HEK293T (cell line): Measurements from ENCODE around the gene CTAGE1.

ENCODE experiments used
- CTCF ChIA-PET: fragments of 350-600 bp; formaldehyde crosslinking; extraction: SDS; loops from one replicate; lab custom pipeline; 2021; ENCODE audit warnings: antibody characterized with exemption, inconsistent platforms; lab: Yijun Ruan, JAX
- POLR2A ChIA-PET: fragments of 350-600 bp; formaldehyde crosslinking; extraction: SDS; loops from one replicate; lab custom pipeline; 2020; ENCODE audit warnings: antibody characterized with exemption, inconsistent platforms; lab: Yijun Ruan, JAX
- DNase-seq: peaks from one replicate; pipeline ENCODE4 v3.0.0; 2012; ENCODE audit warnings: mixed read lengths; ENCODE audit errors: extremely low spot score
- ARNT ChIP-seq: fragments of 450-650 bp; IDR thresholded peaks from 2 replicates; pipeline ENCODE4 v1.6.1; 2017; ENCODE audit warnings: mild to moderate bottlenecking
- BHLHE40 ChIP-seq: fragments of 450-650 bp; IDR thresholded peaks from 2 replicates; pipeline ENCODE4 v1.6.1; 2016; ENCODE audit warnings: mild to moderate bottlenecking, moderate library complexity, borderline replicate concordance
- CTBP1 ChIP-seq: fragments of 450-650 bp; IDR thresholded peaks from 2 replicates; pipeline ENCODE4 v1.6.1; 2016; ENCODE audit warnings: borderline replicate concordance
- ELF4 ChIP-seq: fragments of 450-650 bp; IDR thresholded peaks from 2 replicates; pipeline ENCODE4 v1.6.1; 2017; ENCODE audit warnings: antibody characterized with exemption
- FOXA1 ChIP-seq: fragments of 450-650 bp; IDR thresholded peaks from 2 replicates; pipeline ENCODE4 v1.6.1; 2016; ENCODE audit warnings: mild to moderate bottlenecking
- FOXK2 ChIP-seq: fragments of 450-650 bp; IDR thresholded peaks from 2 replicates; pipeline ENCODE4 v1.6.1; 2016; ENCODE audit warnings: mild to moderate bottlenecking
- FOXM1 ChIP-seq: fragments of 450-650 bp; IDR thresholded peaks from 2 replicates; pipeline ENCODE4 v1.6.1; 2017; ENCODE audit warnings: mild to moderate bottlenecking, borderline replicate concordance
- HDGF ChIP-seq: fragments of 450-650 bp; IDR thresholded peaks from 2 replicates; pipeline ENCODE4 v1.6.1; 2017; ENCODE audit warnings: antibody characterized with exemption, borderline replicate concordance
- L3MBTL2 ChIP-seq: fragments of 450-650 bp; conservative IDR thresholded peaks from 2 replicates; pipeline ENCODE4 v1.6.1; 2016; ENCODE audit warnings: mild to moderate bottlenecking
- LEF1 ChIP-seq: fragments of 450-650 bp; IDR thresholded peaks from 2 replicates; pipeline ENCODE4 v1.6.1; 2017; ENCODE audit warnings: mild to moderate bottlenecking, borderline replicate concordance
- NFRKB ChIP-seq: fragments of 450-650 bp; IDR thresholded peaks from 2 replicates; pipeline ENCODE4 v1.6.1; 2016; ENCODE audit warnings: mild to moderate bottlenecking, moderate library complexity
- PKNOX1 ChIP-seq: fragments of 450-650 bp; IDR thresholded peaks from 2 replicates; pipeline ENCODE4 v1.6.1; 2016
- SP1 ChIP-seq: fragments of 450-650 bp; IDR thresholded peaks from 2 replicates; pipeline ENCODE4 v1.6.1; 2017
- SUZ12 ChIP-seq: fragments of 450-650 bp; IDR thresholded peaks from 2 replicates; pipeline ENCODE4 v1.6.1; 2016; ENCODE audit warnings: mild to moderate bottlenecking
- TARDBP ChIP-seq: fragments of 450-650 bp; IDR thresholded peaks from 2 replicates; pipeline ENCODE4 v1.6.1; 2016
- ZNF384 ChIP-seq: fragments of 450-650 bp; IDR thresholded peaks from 2 replicates; pipeline ENCODE4 v1.6.1; 2016

The CTAGE1 gene

GRCh38 chr18:22448238-22448637 lies 30.5 kb upstream of the CTAGE1 start:
- TF ChIP-seq TARDBP (no peak), ARNT (no peak), LEF1 (no peak), NFRKB (no peak), PKNOX1 (no peak), BHLHE40 (no peak), FOXA1 (no peak), FOXK2 (no peak), FOXM1 (no peak), SP1 (no peak), ELF4 (no peak)
- POLR2A ChIA-PET, result no interaction called here
- CTCF ChIA-PET, result interaction anchor here (1.6 kb wide), 1 partner anchor 45 kb away, joined by 4 read pairs; no protein-coding TSS in a partner anchor
- no peak for DNase-seq

- TF ChIP-seq LEF1 (no peak), FOXM1 (no peak), CTBP1 (no peak), SUZ12 (no peak), FOXK2 (no peak), FOXA1 (no peak), ELF4 (no peak), PKNOX1 (no peak), NFRKB (no peak), SP1 (no peak), BHLHE40 (no peak), HDGF (no peak), ZNF384 (no peak), L3MBTL2 (no peak)
- ChIA-PET POLR2A (interaction anchor here (0.9 kb wide), 1 partner anchor 45 kb away, joined by 4 read pairs; no protein-coding TSS in a partner anchor), CTCF (interaction anchor here (1.6 kb wide), 1 partner anchor 45 kb away, joined by 4 read pairs; no protein-coding TSS in a partner anchor)
- DNase-seq, result no peak
Measured at GRCh38 chr18:22447792-22448191, 30.1 kb upstream of the CTAGE1 start.

- DNase-seq, result no peak
- ChIA-PET POLR2A (interaction anchor here (0.9 kb wide), 1 partner anchor 46 kb away, joined by 4 read pairs; no protein-coding TSS in a partner anchor), CTCF (interaction anchor here (1.6 kb wide), 1 partner anchor 46 kb away, joined by 4 read pairs; no protein-coding TSS in a partner anchor)
- no peak for TF ChIP-seq NFRKB
- TF ChIP-seq L3MBTL2, result no peak
- TF ChIP-seq LEF1, result no peak
Measured at GRCh38 chr18:22446911-22447310, 29.2 kb upstream of the CTAGE1 start.

GRCh38 chr18:22446325-22446724 lies 28.6 kb upstream of the CTAGE1 start:
- POLR2A ChIA-PET, result no interaction called here
- no peak for TF ChIP-seq FOXM1
- no peak for TF ChIP-seq TARDBP
- no peak for TF ChIP-seq ZNF384
- TF ChIP-seq BHLHE40, result no peak
- no peak for TF ChIP-seq L3MBTL2
- CTCF ChIA-PET, result no interaction called here
- DNase-seq, result no peak

- no peak for DNase-seq
- TF ChIP-seq NFRKB (no peak), FOXA1 (no peak), BHLHE40 (no peak), ARNT (no peak), FOXK2 (no peak), CTBP1 (no peak), ZNF384 (no peak), SUZ12 (no peak), TARDBP (no peak), FOXM1 (no peak), HDGF (no peak), PKNOX1 (no peak), ELF4 (no peak), SP1 (no peak), LEF1 (no peak), L3MBTL2 (no peak)
- POLR2A ChIA-PET, result no interaction called here
- CTCF ChIA-PET, result interaction anchor here (1.0 kb wide), 1 partner anchor 121 kb away, joined by 3 read pairs; no protein-coding TSS in a partner anchor
Measured at GRCh38 chr18:22441638-22442037, 23.9 kb upstream of the CTAGE1 start.

GRCh38 chr18:22439447-22439846 lies 21.7 kb upstream of the CTAGE1 start:
- ChIA-PET POLR2A (no interaction called here), CTCF (interaction anchor here (0.6 to 0.9 kb wide), 2 partner anchors 32 to 46 kb away, joined by 3 read pairs; no protein-coding TSS in a partner anchor)
- no peak for TF ChIP-seq PKNOX1
- TF ChIP-seq FOXK2, result no peak
- TF ChIP-seq FOXM1, result no peak
- no peak for DNase-seq
